Measurements from ENCODE around the gene ARHGAP25. TPM values are rescaled to one million over a fixed set of nuclear protein-coding genes. Genes with fewer than 3 reads are reported as not detected.

ARHGAP25 gene
- total RNA-seq, 4 donors from 2014 or later: 2.2 to 11.6 (median 7.2) TPM

DNA sequence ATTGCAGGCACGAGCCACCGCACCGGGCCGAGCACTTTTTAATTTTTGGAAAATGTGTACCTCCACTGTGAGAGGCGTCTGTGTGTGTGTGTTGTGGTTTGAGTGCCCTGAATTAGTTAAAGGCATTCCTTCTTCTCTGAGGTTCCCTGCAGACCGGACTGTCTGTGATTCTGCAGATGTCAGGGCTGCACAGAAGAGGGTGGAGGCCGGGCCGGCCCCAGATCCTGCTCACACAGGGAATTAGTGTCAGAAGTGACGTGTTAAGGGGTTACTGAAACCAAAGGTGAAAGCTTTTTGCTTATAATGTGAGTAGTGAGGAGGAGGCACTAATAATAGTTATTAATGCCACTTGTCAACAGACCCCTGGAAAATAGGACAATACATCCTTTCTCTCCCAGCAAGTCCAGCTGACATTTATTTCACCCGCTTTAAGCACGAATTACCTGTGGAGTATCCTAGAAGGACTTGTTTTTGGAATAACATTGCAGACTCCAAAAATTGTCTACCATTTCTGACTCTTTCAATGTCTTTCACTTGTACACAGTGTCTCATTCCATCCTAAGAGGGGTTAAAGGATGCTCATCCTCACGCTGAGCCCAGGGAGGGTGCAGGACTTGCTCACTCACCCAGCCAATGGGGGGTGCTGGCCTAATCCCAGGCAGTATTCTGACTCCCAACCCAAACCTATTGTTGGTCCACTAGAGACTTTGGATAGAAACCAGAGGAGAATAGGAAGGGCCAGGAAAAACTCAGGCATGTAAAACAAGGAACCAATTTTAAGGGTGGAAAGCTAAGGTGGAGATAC lies 16.2 kb downstream of the ARHGAP25 start:
- H3K9me3 ChIP-seq: no peaks in the 10 kb centered on the region
- no peak overlapping the region for H3K4me3 ChIP-seq
- WGBS, 2 donors (ENCODE audit: low coverage in 1 of 2): 87 to 96% methylated on average over 5 to 12 of the region's 12 CpGs
- no peak overlapping the region for H3K27ac ChIP-seq
- no peaks in the 10 kb centered on the region for H3K27me3 ChIP-seq
- H3K36me3 ChIP-seq: no peaks in the 10 kb centered on the region
- in situ Hi-C loops (cut with MboI; ENCODE audit: low pct_ligation_motif_present in 1 of 4, low pct_unique_long_range_greater_than_20kb in 1 of 4, low sequenced_read_pairs in 3 of 4): loop anchor here in 1 of 4 donors (5.0 kb wide), 1 partner anchor 157 kb away; no protein-coding TSS in a partner anchor
- no peak for DNase-seq
- intact Hi-C loops (cut with DNase I; ENCODE audit: low total_unique reads): loop anchor here (5.0 kb wide), 1 partner anchor 157 kb away; no protein-coding TSS in a partner anchor
- TF ChIP-seq EP300 (IDR thresholded peaks at IDR 0.05; ENCODE audit: low read depth) (no peak), CTCF (IDR thresholded peaks at IDR 0.05) (no peak), POLR2AphosphoS5 (IDR thresholded peaks at IDR 0.05) (no peak), POLR2A (IDR thresholded peaks at IDR 0.05) (no peak)
- H3K4me1 ChIP-seq: peaks cover 0 to 36% (median 5%) of the 10 kb centered on the region in 4 donors

GRCh38 chr2:68751397-68752339 lies 17.1 kb downstream of the ARHGAP25 start:
- peak; percentile 95 for DNase-seq
- intact Hi-C loops (cut with DNase I; ENCODE audit: low total_unique reads): loop anchor here (5.0 kb wide), 1 partner anchor 156 kb away; no protein-coding TSS in a partner anchor
- Histone ChIP-seq H3K4me1 (peaks cover 0 to 36% (median 5%) of the 10 kb centered on the region in 4 donors), H3K4me3 (no peak overlapping the region), H3K36me3 (no peaks in the 10 kb centered on the region), H3K27me3 (no peaks in the 10 kb centered on the region), H3K9me3 (no peaks in the 10 kb centered on the region), H3K27ac (peak overlapping the region in 1 of 4 donors; percentile 19)
- TF ChIP-seq EP300 (IDR thresholded peaks at IDR 0.05; ENCODE audit: low read depth) (no peak), POLR2AphosphoS5 (IDR thresholded peaks at IDR 0.05) (peak in 1 of 3 donors; percentile 34), CTCF (IDR thresholded peaks at IDR 0.05) (peak; percentile 90 to 95 (median 93)), POLR2A (IDR thresholded peaks at IDR 0.05) (no peak)
- 17 to 41% methylated on average over 4 to 15 of the region's 15 CpGs for WGBS, 2 donors (ENCODE audit: low coverage in 1 of 2)
- in situ Hi-C loops (cut with MboI; ENCODE audit: low pct_ligation_motif_present in 1 of 4, low pct_unique_long_range_greater_than_20kb in 1 of 4, low sequenced_read_pairs in 3 of 4): loop anchor here in 1 of 4 donors (5.0 kb wide), 1 partner anchor 156 kb away; no protein-coding TSS in a partner anchor

DNA sequence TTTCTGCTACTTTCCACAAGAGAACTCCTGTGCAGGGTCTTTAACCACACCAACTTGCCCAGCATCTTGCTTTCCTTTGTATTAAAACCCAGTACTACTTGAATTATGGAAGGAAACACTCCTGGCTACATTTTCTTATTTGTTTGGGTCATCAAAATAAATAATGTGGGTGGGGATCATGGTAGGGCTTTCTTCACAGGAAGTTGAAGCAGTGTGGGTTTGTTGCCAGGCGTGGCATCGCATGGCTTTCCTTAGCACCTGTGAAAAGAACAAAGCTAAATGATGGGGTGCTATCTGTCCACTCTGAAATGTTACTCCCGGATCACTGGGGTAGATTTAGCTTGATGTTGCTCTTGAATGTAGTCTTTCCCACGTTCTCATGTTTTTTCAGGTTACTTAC lies 18.7 kb downstream of the ARHGAP25 start:
- in situ Hi-C loops (cut with MboI; ENCODE audit: low pct_ligation_motif_present in 1 of 4, low pct_unique_long_range_greater_than_20kb in 1 of 4, low sequenced_read_pairs in 3 of 4): loop anchor here in 1 of 4 donors (5.0 kb wide), 1 partner anchor 154 kb away; no protein-coding TSS in a partner anchor
- H3K4me3 ChIP-seq: no peak overlapping the region
- TF ChIP-seq POLR2A (IDR thresholded peaks at IDR 0.05) (no peak), CTCF (IDR thresholded peaks at IDR 0.05) (no peak), POLR2AphosphoS5 (IDR thresholded peaks at IDR 0.05) (no peak), EP300 (IDR thresholded peaks at IDR 0.05; ENCODE audit: low read depth) (no peak)
- 56 to 57% methylated on average over 4 of the region's 4 CpGs for WGBS, 2 donors (ENCODE audit: low coverage in 1 of 2)
- H3K27me3 ChIP-seq: no peaks in the 10 kb centered on the region
- intact Hi-C loops (cut with DNase I; ENCODE audit: low total_unique reads): loop anchor here (5.0 kb wide), 1 partner anchor 154 kb away; no protein-coding TSS in a partner anchor
- no peak for DNase-seq
- H3K4me1 ChIP-seq: peaks cover 0 to 31% (median 5%) of the 10 kb centered on the region in 4 donors
- H3K9me3 ChIP-seq: no peaks in the 10 kb centered on the region
- peak overlapping the region in 1 of 4 donors; percentile 15 for H3K27ac ChIP-seq
- no peaks in the 10 kb centered on the region for H3K36me3 ChIP-seq

DNA sequence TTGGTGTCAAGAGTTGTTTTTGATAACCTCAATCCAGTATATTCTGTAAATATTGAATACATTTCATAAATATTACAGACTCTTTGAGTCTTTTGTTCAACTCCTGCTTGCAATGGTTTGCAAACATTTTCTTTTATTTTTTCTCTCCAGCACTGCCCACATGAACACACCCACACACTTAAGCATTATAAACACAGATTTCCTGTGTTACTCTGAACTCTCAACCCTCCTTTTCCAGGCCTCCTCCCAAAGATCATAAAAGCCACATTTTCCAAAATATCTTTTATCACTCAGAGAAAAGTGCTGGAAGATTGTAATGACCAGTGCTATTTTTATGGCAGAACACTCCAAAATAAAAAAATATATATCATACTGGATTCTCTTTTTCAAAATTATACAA lies 20.5 kb downstream of the ARHGAP25 start:
- Histone ChIP-seq H3K9me3 (no peaks in the 10 kb centered on the region), H3K27ac (no peak overlapping the region)
- intact Hi-C loops (cut with DNase I; ENCODE audit: low total_unique reads): no loop called here

More for the DNA sequence above, 20.5 kb downstream of the ARHGAP25 start:
- H3K36me3 ChIP-seq: no peaks in the 10 kb centered on the region
- no peak for DNase-seq
- in situ Hi-C loops (cut with MboI; ENCODE audit: low pct_ligation_motif_present in 1 of 4, low pct_unique_long_range_greater_than_20kb in 1 of 4, low sequenced_read_pairs in 3 of 4): no loop called here
- peaks cover 0 to 31% (median 5%) of the 10 kb centered on the region in 4 donors for H3K4me1 ChIP-seq
- TF ChIP-seq EP300 (IDR thresholded peaks at IDR 0.05; ENCODE audit: low read depth) (no peak), CTCF (IDR thresholded peaks at IDR 0.05) (no peak), POLR2AphosphoS5 (IDR thresholded peaks at IDR 0.05) (no peak), POLR2A (IDR thresholded peaks at IDR 0.05) (no peak)
- no peak overlapping the region for H3K4me3 ChIP-seq
- H3K27me3 ChIP-seq: no peaks in the 10 kb centered on the region
